Aorta (tissue), 5 donors: Measurements from ENCODE around the gene SIGMAR1. TPM values are rescaled to one million over a fixed set of nuclear protein-coding genes. Genes with fewer than 3 reads are reported as not detected.

Experiments
- ATAC-seq: fragments of 200-7000 bp; cut with Tn5 transposase; one replicate; pipeline ENCODE4 v1.9.1; 2022; ENCODE audit warnings: moderate library complexity; ENCODE audit not compliant: low FRiP score
- DNase-seq, 2 donors: peaks; one replicate each; pipeline ENCODE4 v3.0.0-alpha.2; 2020
- H3K27ac ChIP-seq, 2 donors: one replicate each; pipeline ENCODE4 v1.5.1; 2013; ENCODE audit warnings: low read length in 2 of 2, mild to moderate bottlenecking in 2 of 2, moderate library complexity in 2 of 2, control low read depth in 1 of 2, inconsistent platforms in 1 of 2, low read depth in 1 of 2
- H3K27me3 ChIP-seq, 2 donors: one replicate each; pipeline ENCODE4 v1.6.1; 2013; ENCODE audit warnings: control low read depth in 1 of 2, low read length in 1 of 2, mild to moderate bottlenecking in 1 of 2, moderate library complexity in 1 of 2; ENCODE audit not compliant: insufficient read depth in 2 of 2, control insufficient read depth in 1 of 2
- H3K36me3 ChIP-seq, 2 donors: one replicate each; pipeline ENCODE4 v1.6.1; 2013; ENCODE audit warnings: control low read depth in 1 of 2, low read length in 1 of 2, mild to moderate bottlenecking in 1 of 2; ENCODE audit not compliant: insufficient read depth in 2 of 2, control insufficient read depth in 1 of 2
- H3K4me1 ChIP-seq, 2 donors: one replicate each; pipeline ENCODE4 v1.6.1; 2013; ENCODE audit warnings: low read length in 2 of 2, control low read depth in 1 of 2, mild to moderate bottlenecking in 1 of 2, moderate library complexity in 1 of 2; ENCODE audit not compliant: insufficient read depth in 2 of 2, control insufficient read depth in 1 of 2
- H3K4me3 ChIP-seq, 2 donors: one replicate each; pipeline ENCODE4 v1.5.1; 2013; ENCODE audit warnings: low read length in 2 of 2, control low read depth in 1 of 2, mild to moderate bottlenecking in 1 of 2
- H3K9me3 ChIP-seq: one replicate; pipeline ENCODE4 v1.6.1; 2013; ENCODE audit warnings: mild to moderate bottlenecking, low read length; ENCODE audit not compliant: control insufficient read depth
- WGBS, 2 donors: extraction: QIAGEN DNeasy Blood & Tissue Kit; methylation state at CpG; one replicate each; pipeline ENCODE4 v1.1.7; 2013; 5-methylcytosine and 5-hydroxymethylcytosine counted together
- intact Hi-C, 2 donors: fragments of 100-400 bp; cut with DNase I; formaldehyde crosslinking; loops; one replicate each; pipeline versions ENCODE4 v1.14.2 to v1.15.0; 2022
- long read RNA-seq, 2 donors: library from polyadenylated mRNA; unstranded; transcript quantifications; one replicate each; pipeline ENCODE4 v2.0.0, GENCODE V29; 2020 to 2021
- polyA plus RNA-seq, 2 donors: library from polyadenylated mRNA; stranded (reverse); fragments of 200-250 nt; gene quantifications; one replicate each; pipeline ENCODE4 v1.2.3, GENCODE V29; 2013
- total RNA-seq, 2 donors: library from RNA; stranded (reverse); fragmentation: NEBNext Ultra II Directional; extraction: Animal tissue kit (Norgen Biotek cat#: 25700); gene quantifications; one replicate each; pipeline ENCODE4 v1.2.1, GENCODE V29; 2021
- donor health status: healthy with polysubstance abuse.
- donor health status: Bipolar disorder and iron deficiency.
- donor health status: DM: no; HTN: no; CAD: no.
- donor health status: DM: no; HTN: no; CAD: no.
- donor health status: DM: yes; HTN: yes; CAD: no.

The SIGMAR1 gene
- total RNA-seq: 10 to 100 TPM; 31.8 to 42.9 TPM
- polyA plus RNA-seq: 10 to 100 TPM; 26.3 to 48.1 TPM
- long read RNA-seq, donor 1, transcript SIGMAR1-203 (3 exons, 1,743 nt): minor isoform, 5 of 251 reads
- long read RNA-seq, donor 1, transcript SIGMAR1-205 (3 exons, 840 nt): minor isoform, 5 of 251 reads
- long read RNA-seq, donor 1, transcript SIGMAR1-202 (4 exons, 1,582 nt): minor isoform, 6 of 251 reads
- long read RNA-seq, donor 1, transcript SIGMAR1-201 (4 exons, 1,656 nt): major isoform, 219 of 251 reads
- long read RNA-seq, donor 1, partial matches to known transcripts: 3 of 251 reads
- long read RNA-seq, donor 1, other reads (novel, unspliced or antisense): 10 of 251 reads
- long read RNA-seq, donor 2, transcript SIGMAR1-201 (4 exons, 1,656 nt): major isoform, 37 of 47 reads
- long read RNA-seq, donor 2, partial matches to known transcripts: 2 of 47 reads
- long read RNA-seq, donor 2, other reads (novel, unspliced or antisense): 6 of 47 reads

- peak within 1 kb of the TSS; percentile 6 to 30 for H3K27ac ChIP-seq
- H3K36me3 ChIP-seq: no peaks in the 10 kb centered on the region
- DNase-seq (peak; percentile 97 to 98), ATAC-seq (peak; percentile 98)
- H3K27me3 ChIP-seq: no peaks in the 10 kb centered on the region
- 0 to 1% methylated on average over 69 to 74 of the region's 74 CpGs for WGBS, 2 donors
- intact Hi-C loops: loop anchor here in 1 of 2 donors (5.0 kb wide), 1 partner anchor 65 kb away; no protein-coding TSS in a partner anchor
- H3K4me1 ChIP-seq: no peaks in the 10 kb centered on the region
- H3K9me3 ChIP-seq: no peaks in the 10 kb centered on the region
- peak within 1 kb of the TSS; percentile 19 to 49 for H3K4me3 ChIP-seq
These were observed at the start of gene SIGMAR1 for GRCh38 chr9:34637356-34638137. TSS of gene SIGMAR1 (minus strand) at chr9:34637787. CDS start at chr9:34637697, 90 bp downstream.

GRCh38 chr9:34686732-34687131 lies 49.1 kb upstream of the SIGMAR1 start:
- H3K4me3 ChIP-seq: no peak overlapping the region
- no peaks in the 10 kb centered on the region for H3K4me1 ChIP-seq
- no peak overlapping the region for H3K27ac ChIP-seq
- 59 to 79% methylated on average over 1 of the region's 1 CpG for WGBS, 2 donors
- ATAC-seq: no peak
- H3K36me3 ChIP-seq: no peaks in the 10 kb centered on the region
- intact Hi-C loops: no loop called here
- H3K9me3 ChIP-seq: no peaks in the 10 kb centered on the region
- no peaks in the 10 kb centered on the region for H3K27me3 ChIP-seq
- no peak for DNase-seq

DNA sequence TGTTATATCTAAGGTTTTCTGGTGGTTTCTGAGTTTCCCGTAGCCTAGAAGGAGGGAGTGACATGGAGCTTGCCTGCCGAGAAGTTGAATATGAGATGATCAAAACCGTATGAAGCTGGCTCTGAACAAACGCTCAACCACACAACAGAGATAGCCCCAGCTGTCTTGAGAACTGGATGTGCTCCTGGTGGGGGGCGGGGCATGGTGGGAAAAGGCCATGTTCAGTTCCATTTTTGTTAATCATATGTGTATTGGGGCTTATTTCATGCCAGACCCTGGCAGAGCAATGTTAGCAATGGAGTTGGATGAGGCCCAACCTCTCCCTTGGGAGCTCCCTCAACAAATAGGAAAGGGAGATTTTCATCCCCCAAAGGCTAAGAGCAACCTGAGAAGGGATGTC lies 48.6 kb upstream of the SIGMAR1 start:
- Histone ChIP-seq H3K27me3 (no peaks in the 10 kb centered on the region), H3K36me3 (no peaks in the 10 kb centered on the region), H3K27ac (no peak overlapping the region), H3K9me3 (no peaks in the 10 kb centered on the region), H3K4me3 (no peak overlapping the region), H3K4me1 (no peaks in the 10 kb centered on the region)
- 62 to 63% methylated on average over 5 of the region's 5 CpGs for WGBS, 2 donors
- intact Hi-C loops: no loop called here
- DNase-seq: peak; percentile 54 to 82
- no peak for ATAC-seq

DNA sequence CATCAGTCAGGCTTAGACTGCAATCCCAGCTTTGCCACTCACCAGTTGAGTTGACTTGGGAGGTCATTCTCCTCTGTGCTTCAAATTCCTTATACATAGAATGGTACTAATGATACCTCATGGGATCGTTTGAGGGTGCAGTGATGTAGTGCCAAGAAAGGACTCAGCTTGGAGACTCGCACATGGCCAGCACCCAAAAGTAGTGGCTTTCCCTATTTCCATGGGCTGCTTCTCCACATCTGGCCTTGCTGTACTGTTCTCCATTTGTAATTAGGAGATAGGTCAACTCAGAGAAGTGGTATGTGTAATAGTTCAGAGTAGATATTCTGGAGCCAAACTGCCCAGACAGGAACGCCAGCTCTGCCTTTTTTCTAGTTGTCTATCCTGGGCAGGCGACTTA lies 48.0 kb upstream of the SIGMAR1 start:
- WGBS, 2 donors: 62 to 71% methylated on average over 4 of the region's 4 CpGs
- Histone ChIP-seq H3K27ac (no peak overlapping the region), H3K4me1 (no peaks in the 10 kb centered on the region), H3K4me3 (no peak overlapping the region), H3K9me3 (no peaks in the 10 kb centered on the region), H3K36me3 (no peaks in the 10 kb centered on the region), H3K27me3 (no peaks in the 10 kb centered on the region)
- DNase-seq (no peak), ATAC-seq (no peak)
- intact Hi-C loops: no loop called here

DNA sequence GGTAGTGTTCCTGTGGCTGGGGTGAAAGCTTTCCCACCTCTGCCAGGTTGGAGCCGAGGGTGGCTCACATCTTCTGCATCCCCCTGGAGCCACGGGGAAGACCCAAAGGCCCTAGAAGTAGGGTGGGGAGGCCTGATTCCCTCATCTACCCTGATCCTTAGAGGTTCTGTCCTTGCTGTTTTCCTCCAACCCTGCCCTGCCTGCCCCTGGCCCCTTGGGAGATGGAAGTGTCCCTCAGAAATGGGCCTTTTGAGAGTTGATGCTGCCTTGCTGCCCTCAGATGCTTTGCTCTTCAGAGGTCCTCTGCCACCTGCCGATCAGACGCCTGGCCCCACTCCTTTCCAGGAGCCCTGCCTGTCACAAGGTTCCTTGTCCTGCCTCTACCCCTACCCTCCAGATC lies 47.2 kb upstream of the SIGMAR1 start:
- 98% methylated on average over 4 of the region's 4 CpGs for WGBS, 2 donors
- Histone ChIP-seq H3K4me1 (no peaks in the 10 kb centered on the region), H3K9me3 (no peaks in the 10 kb centered on the region), H3K4me3 (no peak overlapping the region), H3K27me3 (no peaks in the 10 kb centered on the region), H3K36me3 (no peaks in the 10 kb centered on the region), H3K27ac (no peak overlapping the region)
- ATAC-seq: no peak
- intact Hi-C loops: no loop called here
- no peak for DNase-seq

DNA sequence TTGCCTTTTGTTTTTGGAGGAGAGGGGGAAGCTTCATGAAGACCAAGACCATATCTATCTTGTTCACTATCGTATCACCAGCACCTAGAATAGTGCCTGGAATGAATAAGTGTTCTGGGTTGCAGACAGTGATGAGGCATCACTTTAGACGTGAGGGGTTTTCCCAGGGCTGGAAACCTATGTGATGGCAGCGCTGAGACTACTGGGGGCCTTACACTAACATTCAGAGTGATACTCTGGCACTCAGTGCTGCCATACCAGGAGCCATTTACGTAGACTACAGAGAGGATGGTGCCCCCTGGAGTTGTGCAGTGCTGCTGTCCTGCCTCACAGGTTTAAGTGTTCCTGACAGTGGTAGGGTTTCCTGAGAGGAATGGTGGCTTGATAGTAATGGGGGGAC lies 46.6 kb upstream of the SIGMAR1 start:
- intact Hi-C loops: no loop called here
- Histone ChIP-seq H3K36me3 (no peaks in the 10 kb centered on the region), H3K27me3 (no peaks in the 10 kb centered on the region), H3K4me1 (no peaks in the 10 kb centered on the region), H3K27ac (no peak overlapping the region), H3K9me3 (no peaks in the 10 kb centered on the region), H3K4me3 (no peak overlapping the region)
- WGBS, 2 donors: 93 to 95% methylated on average over 4 of the region's 4 CpGs
- ATAC-seq (no peak), DNase-seq (no peak)

- no peak for ATAC-seq
- intact Hi-C loops: no loop called here
- Histone ChIP-seq H3K4me1 (no peaks in the 10 kb centered on the region), H3K9me3 (no peaks in the 10 kb centered on the region), H3K4me3 (no peak overlapping the region), H3K27me3 (no peaks in the 10 kb centered on the region), H3K27ac (no peak overlapping the region), H3K36me3 (no peaks in the 10 kb centered on the region)
- 99 to 100% methylated on average over 2 of the region's 2 CpGs for WGBS, 2 donors
- DNase-seq: no peak
These were observed 38.3 kb upstream of the SIGMAR1 start for GRCh38 chr9:34675869-34676268.

DNA sequence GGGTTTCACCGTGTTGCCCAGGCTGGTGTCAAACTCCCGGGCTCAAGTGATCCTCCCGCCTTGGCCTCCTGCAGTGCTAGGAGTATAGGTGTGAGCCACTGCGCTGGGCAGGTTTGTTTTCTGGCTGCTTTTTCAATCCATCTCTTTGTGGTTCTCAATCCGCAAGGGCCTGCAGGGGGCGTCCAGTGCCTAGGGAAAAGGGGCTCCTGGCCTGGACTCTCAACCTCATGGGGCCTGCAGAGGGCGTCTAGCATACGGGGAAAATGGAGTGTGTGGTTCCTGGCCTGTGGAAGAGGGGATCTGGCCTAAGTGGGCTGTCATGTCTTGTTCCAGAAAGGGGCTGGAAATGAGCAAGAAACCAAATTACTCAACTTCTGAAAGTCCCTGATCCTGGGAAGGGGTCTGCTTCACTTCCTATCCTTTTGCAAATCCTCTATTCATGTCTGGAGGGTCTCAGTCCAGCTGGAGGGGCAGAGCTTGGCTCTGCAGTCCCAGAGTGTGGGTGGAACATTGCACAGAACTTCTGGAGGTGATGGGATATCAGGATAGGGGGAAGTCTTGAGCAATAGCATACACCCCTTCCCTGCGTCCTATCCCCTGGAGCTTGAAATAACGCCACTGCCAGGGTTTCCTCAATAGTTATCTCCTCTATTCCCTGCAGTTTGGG lies 37.6 kb upstream of the SIGMAR1 start:
- Histone ChIP-seq H3K36me3 (no peaks in the 10 kb centered on the region), H3K4me3 (no peak overlapping the region), H3K9me3 (no peaks in the 10 kb centered on the region), H3K27me3 (no peaks in the 10 kb centered on the region), H3K27ac (no peak overlapping the region), H3K4me1 (no peaks in the 10 kb centered on the region)
- intact Hi-C loops: no loop called here
- 28 to 35% methylated on average over 10 of the region's 10 CpGs for WGBS, 2 donors
- DNase-seq (peak; percentile 83 to 91), ATAC-seq (peak; percentile 79)
